Stimulated activated CD4-positive, alpha-beta T cell treated with anti-CD3 and anti-CD28 coated beads, Interleukin-4, amount 100 ng/mL, for 24 hours (primary cell): ENCODE results near the gene PFDN5.
"Not testable (repeated sequence)": the region's sequence is repeated elsewhere in the genome, so short reads cannot be mapped to it uniquely, and the experiment has no call there.

ENCODE experiments used
- DNase-seq: peaks from one replicate; pipeline ENCODE4 v3.0.0-alpha.2; 2020

PFDN5 gene

DNA sequence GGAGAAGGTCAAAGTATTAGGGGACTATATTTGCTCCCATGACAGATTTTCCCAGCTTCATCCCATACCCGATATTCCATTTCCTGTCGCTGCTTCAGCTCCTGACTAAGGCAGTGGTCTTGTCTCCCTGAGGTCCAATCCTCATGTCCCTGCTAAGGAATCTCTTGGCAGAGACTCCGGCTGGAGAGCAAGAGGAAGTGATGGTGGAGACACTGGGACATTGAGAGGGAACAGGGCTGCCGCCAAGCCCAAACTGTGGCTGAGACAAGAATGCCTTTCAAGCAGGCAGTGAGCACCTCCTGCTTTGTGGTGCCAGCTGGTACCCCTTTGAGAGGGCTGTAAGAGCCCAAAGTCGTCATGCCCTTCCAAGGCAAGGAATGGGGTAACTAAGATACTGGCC lies 35.3 kb downstream of the PFDN5 start:
- no peak for DNase-seq

DNA sequence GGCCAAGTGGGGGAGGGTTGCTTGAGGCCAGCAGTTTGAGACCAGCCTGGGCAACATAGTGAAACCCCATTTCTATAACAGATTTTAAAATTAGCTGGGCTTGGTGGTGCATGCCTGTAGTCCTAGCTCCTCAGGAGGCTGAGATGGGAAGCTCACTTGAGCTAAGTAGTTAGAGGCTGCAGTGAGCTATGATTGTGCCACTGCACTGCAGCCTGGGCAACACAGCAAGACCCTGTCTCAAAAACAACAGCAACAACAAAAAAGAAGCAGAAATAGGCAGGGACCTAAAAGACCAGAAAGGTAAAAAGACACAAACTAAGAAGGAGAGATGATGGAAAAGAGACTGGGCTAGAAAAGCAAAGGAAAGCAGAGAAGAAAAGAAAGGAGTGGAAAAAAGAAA lies 37.0 kb downstream of the PFDN5 start:
- DNase-seq: not testable (repeated sequence)

GRCh38 chr12:53332744-53333143 lies 37.4 kb downstream of the PFDN5 start:
- DNase-seq: no peak

DNA sequence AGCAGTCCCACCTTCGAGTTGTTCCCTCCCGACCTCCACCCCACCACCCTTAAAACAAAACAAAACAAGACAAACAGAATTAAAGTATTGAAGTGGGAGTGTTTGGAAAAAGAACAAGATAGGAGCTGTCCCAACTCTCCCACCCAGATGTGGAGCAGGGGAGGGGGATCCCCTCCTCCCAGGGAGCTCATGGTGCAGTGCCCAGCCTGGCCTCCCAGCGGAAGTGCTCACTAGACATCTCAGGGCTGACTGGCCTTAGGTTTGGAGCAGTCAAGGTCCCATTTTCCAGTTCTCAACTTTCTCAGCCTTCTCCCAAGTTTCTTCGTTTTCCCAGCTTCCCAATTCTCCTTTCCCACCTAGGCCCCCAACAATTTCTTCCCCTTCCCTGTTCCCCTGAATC lies 37.9 kb downstream of the PFDN5 start:
- DNase-seq: no peak

- DNase-seq: no peak
Observed at GRCh38 chr12:53333845-53334244, 38.5 kb downstream of the PFDN5 start.

DNA sequence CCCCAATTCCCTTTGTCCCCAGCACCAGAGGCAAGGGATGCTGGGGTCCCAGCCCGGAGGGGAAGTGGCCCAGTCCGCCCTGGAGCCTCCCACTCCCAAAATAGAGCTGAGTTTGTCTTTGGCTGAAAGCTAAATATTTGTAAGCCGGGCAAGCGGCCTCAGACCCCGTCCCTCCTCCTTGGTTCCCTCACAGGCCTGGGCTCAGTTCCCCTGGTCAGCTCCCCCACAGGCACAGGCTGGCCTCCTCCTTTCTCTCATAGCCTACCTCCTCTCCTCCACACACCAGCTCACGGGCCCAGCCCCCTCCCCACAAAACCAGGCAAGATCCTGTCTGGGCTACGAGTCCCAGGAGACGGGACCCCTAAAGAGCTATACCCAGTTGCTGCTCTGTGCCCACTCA lies 39.5 kb downstream of the PFDN5 start:
- DNase-seq: no peak

DNA sequence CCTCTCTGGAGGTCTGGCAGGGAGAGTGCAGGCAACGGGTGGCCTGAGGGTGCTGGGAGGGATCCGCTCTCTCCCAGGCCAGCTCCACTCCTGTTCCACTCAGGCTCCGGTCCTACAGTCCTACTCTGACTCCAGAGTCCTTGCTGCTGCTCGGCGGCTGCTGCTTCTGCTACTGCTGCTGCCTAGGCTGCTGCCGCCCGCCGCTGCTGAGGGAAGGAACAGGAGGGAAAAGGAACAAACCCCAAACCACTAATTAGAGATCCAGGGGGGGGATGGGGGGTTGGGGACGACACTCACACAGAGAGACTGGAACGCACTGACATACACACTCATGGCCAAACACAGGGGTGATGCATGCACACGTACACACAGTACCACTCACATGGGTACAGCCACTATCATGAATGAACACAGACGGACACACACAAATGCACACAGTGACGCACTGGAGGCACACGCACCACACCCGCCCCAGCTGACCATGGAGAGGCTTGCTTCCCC lies 40.9 kb downstream of the PFDN5 start, which contains the start of gene SP7:
TSS of gene SP7 (minus strand) at position 174 of the 501 bp plus-strand sequence. CDS start 708 bp downstream, outside the sequence.
- DNase-seq: no peak

DNA sequence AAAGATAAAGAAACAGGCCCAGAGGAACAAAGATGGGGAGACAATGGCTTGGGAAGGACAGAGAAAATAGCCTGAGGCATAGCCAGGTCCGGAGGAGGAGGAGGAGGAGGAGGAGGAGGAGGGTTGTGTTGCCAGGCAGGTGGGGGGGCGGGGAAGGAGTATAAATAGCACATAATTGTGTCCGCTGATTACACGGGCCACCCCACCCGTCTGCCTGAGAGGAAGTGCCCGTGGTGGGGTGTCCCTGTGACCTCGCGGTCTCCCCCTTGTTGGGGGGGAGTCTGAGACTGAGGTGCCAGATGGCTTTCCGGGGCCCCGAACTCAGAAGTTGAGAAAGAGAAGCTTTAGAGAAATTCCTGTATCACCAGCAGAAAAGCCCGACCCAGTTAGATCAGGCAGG lies 42.7 kb downstream of the PFDN5 start:
- DNase-seq: no peak

DNA sequence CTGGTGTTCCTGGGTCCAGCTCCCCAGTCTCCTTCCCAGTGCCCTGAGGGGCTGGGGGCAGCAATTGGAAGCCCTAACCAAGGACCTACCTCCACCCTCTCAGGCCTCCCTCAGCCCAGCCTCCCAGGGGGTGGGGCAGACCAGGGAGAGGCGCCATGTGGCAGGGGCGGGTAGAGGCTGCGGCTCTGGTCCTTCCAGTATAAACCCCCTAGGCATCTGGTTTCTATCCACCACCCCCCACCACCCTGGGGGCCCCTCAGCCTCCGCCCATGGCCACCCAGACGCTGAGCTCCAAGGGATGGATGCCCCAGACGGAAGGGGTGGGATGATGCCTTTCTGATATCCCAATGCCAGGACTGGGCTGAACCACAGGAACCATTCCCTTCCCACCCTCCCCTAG lies 43.6 kb downstream of the PFDN5 start:
- DNase-seq: no peak

- no peak for DNase-seq
Observed at GRCh38 chr12:53340398-53340797, 45.1 kb downstream of the PFDN5 start.

DNA sequence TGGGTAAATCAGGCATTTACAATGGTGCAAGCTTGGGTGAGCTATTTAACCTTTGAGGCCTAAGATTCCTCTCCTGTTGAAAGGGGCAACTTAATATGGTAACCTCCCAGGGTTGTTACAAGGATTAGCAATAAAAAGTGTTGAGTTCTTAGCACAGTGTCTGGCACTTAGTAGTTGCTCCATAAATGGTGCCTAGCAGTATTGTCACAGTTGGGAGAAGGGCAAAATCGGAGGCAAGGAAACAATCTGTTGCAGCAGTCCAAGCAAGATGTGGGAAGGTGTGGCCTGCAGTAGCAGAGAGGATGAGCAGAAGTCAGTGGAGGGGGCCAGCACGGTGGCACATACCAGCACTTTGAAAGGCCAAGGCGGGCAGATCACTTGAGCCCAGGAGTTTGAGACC lies 48.1 kb downstream of the PFDN5 start:
- no peak for DNase-seq

- DNase-seq: no peak
Observed at GRCh38 chr12:53343969-53344368, 48.6 kb downstream of the PFDN5 start.

GRCh38 chr12:53344487-53344823 lies 49.1 kb downstream of the PFDN5 start:
- DNase-seq: no peak

GRCh38 chr12:53344824-53345485 lies 49.6 kb downstream of the PFDN5 start:
- peak; percentile 74 for DNase-seq

DNA sequence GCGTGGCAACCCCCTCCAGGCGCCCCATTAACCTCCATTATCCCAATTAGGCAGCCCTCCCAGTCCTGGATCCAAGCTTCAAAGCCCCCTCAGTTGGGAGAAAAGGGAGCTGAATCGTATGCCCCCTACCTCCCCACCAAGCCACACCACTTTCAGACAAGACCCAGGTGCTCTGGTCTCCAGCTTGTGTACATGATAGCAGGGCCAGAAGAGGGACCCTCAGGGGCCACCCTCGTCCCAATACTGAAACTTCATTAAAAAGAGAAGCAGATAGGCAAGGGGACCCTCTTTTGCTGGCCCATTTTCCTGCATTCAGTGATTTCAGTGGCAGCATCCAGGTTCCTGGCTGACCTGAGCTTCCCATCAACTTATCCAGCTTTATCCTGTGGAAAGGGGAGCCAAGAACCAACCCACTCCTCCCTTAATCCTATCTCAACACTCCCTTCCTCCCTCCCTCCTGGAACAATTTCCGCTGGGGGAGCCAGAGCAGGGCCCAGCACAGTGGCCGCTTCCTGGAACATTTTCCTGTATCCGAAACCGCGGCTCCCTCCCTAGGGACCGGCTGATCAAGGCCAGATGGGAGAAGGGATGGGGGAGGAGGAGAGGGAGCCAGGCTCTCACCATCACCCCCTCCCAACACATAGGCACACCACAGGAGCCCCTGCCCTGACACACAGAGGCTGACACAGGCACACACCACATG lies 50.3 kb downstream of the PFDN5 start:
- no peak for DNase-seq

DNA sequence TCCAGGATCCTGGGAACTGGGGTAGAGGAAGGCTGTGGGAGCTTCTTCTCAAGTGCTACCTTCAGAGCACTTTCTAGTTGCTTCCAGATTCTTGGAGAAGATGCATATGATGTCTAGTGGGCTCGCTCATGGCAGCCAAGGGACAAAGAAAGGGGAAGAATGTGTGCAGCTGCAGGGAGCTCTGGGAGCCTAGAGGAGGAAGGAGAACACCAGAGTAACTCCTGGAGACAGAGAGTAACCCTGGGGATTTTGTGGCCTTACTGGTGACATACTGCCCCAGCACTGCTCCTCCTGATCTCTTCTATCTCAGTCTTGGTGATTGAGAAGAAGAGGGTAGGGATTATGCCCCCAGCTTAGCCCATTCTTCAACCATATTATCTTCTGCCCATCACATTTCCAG lies 51.1 kb downstream of the PFDN5 start:
- DNase-seq: no peak

DNA sequence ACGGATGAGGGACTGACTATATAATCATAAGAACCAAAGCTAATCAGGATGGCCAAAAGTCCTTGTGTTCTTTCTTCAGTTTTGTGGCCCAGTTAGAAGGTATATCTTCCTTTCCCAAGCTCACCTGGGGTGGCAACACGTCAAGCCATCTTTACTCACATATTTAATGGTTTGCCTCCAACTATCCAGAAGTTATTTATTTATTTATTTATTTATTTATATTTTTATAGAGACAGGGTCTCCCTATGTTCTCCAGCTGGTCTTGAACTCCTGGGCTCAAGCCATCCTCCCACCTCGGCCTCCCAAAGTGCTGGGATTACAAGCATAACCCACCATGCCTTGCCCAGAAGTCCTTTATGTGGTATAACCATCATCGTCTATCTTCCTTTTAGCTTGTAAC lies 52.6 kb downstream of the PFDN5 start:
- DNase-seq: no peak
